NCI-H526 (cell line): Measurements from ENCODE around the gene FAAP20.

Experiments
- DNase-seq, 2 experiments: peaks; one replicate each; lab custom pipeline; 2025; lab: John Stamatoyannopoulos, UW

The FAAP20 gene

DNA sequence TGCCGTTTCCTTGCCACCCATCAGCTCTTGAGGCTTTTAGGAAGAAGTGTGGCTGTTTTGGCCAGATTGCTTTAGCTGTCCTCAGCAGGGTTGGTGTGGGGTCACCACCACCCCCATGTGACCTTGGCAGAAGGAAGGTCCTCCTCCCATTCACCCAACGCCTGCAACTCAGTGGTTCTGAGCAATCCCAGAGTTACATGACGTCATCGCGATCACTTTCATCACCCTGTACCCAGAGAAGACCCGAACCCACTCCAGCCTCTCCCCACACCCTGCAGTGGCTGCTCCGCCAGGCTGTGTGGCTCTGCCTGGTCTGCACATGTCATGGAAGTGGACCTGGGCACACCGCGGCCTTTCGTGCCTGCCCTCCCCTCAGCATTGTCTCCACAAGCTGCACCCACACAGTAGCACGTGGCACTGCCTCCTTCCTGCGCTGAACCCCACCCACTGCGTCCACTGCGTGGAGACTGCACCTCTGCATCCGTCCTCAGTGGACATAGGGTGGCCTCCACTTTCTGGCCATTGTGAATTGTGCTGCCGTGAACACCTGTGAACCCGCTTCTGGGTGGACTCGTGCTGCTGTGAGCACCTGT, 16.5 kb downstream of the FAAP20 start:
- no peak for DNase-seq

- no peak for DNase-seq
Measured at GRCh38 chr1:2177541-2177940, 17.0 kb downstream of the FAAP20 start.

- DNase-seq, result no peak
Measured at GRCh38 chr1:2176615-2177014, 18.0 kb downstream of the FAAP20 start.

GRCh38 chr1:2175681-2176454, 18.7 kb downstream of the FAAP20 start:
- DNase-seq, result no peak

GRCh38 chr1:2175055-2175414, 19.5 kb downstream of the FAAP20 start:
- no peak for DNase-seq

DNA sequence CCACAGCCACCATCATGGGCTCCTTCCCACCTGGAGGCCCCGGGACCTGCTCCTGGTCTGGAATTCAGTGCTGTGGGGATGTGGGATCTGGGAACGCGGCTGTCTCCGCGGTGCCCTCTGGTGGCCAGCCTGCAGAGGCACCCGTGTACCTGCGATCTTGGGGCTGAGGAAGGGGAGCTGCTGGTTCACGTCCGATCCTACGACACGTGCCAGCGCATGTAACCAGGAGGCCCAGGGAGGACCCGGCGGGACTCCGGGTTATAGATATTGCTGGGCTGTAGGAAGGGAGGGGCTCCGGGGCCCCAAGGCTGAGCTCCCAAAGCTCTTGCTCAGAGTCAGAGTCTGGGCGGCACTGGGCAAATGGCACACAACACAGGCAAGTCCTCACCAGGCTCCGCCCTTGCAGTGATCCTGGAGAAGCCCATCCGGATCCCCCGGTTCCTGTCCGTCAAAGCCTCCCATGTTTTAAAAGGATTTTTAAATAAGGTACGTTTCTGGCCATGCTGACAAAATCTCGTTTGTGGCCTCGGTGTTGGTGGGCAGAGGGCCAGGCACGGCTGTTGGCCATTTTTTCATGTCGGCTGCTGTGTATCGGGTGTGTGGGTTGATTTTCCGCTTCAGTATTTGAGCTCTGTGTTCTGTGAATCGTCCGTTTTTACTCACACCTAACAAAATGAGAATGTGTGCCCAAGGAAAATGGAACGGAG, 20.1 kb downstream of the FAAP20 start:
- DNase-seq, result peak; percentile 47 to 79

GRCh38 chr1:2173546-2174347, 20.8 kb downstream of the FAAP20 start:
- DNase-seq, result no peak

GRCh38 chr1:2172551-2173146, 21.9 kb downstream of the FAAP20 start:
- DNase-seq, result no peak

GRCh38 chr1:2172012-2172411, 22.6 kb downstream of the FAAP20 start:
- DNase-seq, result no peak

DNA sequence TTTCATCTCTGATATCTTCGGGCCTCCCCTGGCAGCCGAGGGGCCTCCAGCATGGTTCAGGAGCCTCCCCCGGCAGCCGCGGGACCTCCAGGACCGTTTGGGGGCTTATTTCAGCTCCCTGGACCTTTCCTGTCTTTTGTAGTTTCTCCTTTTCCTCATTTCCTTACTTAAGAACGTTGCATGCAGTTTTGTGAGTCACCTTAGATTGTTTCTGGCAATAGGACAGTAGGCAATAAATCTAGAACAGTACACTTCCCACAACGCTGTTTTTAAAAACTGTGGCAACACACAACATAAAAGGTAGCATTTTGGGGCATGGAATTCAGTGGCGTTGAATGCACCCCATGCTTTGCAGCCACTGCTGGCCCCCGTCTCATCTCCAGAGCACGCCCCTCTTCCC, 24.4 kb downstream of the FAAP20 start:
- no peak for DNase-seq

- DNase-seq, result no peak
Measured at GRCh38 chr1:2169200-2169836, 25.3 kb downstream of the FAAP20 start.

- no peak for DNase-seq
Measured at GRCh38 chr1:2168535-2168934, 26.0 kb downstream of the FAAP20 start.

DNA sequence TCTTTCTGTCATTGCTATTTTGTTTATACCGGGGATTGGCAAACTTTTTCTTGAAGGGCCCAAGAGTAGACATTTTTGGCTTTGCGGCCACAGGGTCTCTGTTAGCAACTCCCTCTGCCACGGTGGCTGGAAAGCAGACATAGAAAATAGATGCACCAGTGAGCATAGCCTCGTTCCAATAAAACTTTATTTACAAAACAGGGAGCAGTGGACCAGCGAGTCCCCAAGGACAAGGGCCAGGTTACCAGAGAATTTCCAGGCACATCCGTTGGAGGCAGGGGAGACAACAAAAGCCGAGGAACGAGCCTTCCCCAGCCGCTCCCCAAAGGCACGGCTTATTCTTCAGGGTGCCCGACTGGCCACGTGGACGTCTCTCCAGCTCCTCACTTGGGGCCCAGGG, 26.5 kb downstream of the FAAP20 start:
- no peak for DNase-seq

DNA sequence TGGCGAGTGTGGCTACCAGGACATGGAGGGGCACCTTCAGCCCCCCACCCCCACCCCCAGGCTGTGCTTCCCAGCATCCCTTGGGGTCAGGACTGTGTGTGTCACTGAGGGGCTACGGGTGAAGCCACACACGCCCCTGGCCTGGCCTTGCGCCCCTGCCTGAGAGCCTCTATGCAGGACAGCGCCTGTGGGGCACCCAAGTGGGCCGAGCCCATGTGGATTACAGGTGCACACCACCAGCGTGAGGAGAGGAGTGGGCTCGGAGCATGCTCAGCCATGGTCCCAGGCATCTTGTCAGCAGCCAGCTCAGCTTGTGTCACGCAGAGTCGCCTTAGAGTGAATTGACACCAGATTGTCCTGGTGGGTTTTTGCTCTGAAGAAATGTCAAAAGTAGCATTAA, 27.9 kb downstream of the FAAP20 start:
- no peak for DNase-seq

GRCh38 chr1:2166254-2166653, 28.3 kb downstream of the FAAP20 start:
- no peak for DNase-seq

DNA sequence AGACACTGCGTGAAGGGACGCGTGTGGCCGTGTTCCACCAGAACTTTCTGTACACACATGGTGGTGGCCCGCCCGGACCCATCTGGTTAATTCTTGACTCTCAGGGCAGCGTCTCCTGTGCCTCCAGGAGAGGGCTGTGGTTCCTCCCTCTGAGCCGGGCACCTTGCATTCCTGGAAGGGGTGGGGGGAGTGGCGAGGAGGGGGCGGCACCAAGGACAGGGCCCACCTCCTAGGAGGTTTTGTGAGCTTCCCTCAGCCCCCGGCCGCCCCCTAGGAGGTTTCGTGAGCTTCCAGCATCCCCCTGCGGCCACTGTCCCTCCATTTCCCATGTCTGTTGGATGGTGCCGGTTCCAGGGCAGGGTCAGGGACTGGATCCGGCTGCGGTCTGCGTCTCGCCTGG, 28.9 kb downstream of the FAAP20 start:
- no peak for DNase-seq

- DNase-seq, result no peak
Measured at GRCh38 chr1:2163205-2163604, 31.4 kb downstream of the FAAP20 start.

DNA sequence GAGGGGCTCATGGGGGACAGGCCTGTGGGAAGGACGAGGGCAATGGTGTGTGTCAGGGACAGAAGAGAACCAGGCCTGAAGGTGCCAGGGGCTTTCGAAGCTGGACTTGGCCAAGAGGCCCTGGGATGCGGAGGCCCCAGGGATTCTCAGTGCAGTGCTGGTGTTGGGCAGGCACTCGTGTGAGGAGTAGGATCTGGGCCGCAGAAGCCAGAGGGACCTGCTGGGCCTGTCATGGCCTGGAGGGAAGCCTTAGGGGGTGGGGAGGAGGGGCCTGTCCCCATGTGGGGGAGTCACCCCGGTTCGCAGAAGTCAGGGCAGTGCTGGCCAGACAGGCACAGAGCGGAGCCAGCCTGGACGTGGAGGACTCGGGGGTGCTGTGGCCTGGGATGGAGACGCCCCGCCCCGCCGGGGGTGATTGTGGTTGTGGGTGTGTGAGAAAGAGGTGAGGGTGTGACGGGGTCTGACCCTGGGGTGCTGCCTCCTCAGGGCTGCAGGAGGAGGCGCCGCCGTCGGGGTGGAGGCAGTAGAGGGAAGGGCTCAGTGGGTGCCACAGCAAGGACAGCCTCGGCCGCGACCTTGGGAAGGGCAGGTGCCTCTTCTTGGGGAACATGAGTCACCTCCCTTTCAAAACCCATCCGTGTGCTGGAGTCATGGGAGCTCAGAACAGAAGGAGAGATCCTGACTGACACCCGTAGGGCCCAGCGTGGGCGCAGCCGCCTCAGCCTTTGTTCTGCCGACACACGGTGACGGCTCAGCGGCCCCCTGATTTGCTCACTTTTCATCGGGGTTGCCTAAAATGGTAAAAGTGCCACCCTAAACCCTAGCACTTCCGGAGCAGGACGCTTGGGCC, 33.9 kb downstream of the FAAP20 start:
- DNase-seq, result no peak

DNA sequence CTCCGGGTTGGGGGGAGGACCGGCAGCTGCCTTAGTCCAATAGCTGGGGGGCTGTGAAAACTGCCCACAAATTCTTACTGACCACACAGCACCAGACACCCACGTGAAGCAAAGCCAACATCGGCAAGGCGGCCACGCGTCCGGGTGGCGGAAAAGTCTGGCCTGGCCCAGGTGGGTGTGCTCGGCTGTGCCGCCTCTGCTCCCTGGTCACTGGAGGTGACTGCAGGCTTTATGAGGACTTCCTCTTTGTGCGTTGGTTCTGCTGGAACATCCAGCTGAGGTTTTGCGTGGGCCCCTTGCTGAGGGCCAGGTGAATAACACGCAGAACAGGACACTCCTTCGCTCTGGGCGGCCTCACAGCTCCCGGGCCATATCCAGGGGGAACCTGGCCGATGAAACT, 35.4 kb downstream of the FAAP20 start:
- no peak for DNase-seq

- no peak for DNase-seq
Measured at GRCh38 chr1:2158272-2158671, 36.3 kb downstream of the FAAP20 start.

DNA sequence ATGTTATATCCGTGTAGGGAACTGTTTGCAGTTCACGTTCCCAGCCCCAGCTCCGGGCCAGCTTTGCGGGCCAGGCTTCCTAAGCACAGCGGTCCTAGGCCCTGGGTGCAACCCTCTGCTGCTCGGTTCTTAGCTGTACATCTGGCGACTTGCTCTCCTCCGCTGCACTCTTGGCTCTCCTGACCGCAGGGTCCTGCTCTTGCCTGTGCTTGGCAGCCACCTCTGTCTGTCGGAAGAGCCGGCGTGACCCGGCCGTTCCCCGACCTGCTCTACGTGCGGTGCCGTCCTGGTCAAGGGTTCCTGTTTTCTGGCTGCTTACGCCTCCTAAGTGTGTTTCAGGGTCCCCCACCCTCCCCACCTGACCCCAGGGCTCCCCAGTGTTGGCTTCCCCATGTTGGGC, 36.7 kb downstream of the FAAP20 start:
- no peak for DNase-seq
